Embryonic facial prominence (tissue), 1 donor: Measurements from ENCODE around the gene NRG2.

Source experiments
- DNase-seq: peaks from one replicate; pipeline ENCODE4 v3.0.0-alpha.2; 2016; ENCODE audit errors: extremely low spot score

Gene NRG2

GRCh38 chr5:139838381-139839197 is 204.5 kb downstream of the NRG2 start:
- DNase-seq: no peak

- no peak for DNase-seq
These were observed 205.3 kb downstream of the NRG2 start for GRCh38 chr5:139837711-139838380.

- no peak for DNase-seq
These were observed 206.5 kb downstream of the NRG2 start for GRCh38 chr5:139836469-139837208.

GRCh38 chr5:139835656-139836055 is 207.4 kb downstream of the NRG2 start:
- DNase-seq: no peak

GRCh38 chr5:139833525-139833924 is 209.6 kb downstream of the NRG2 start:
- no peak for DNase-seq

GRCh38 chr5:139831624-139832023 is 211.5 kb downstream of the NRG2 start:
- DNase-seq: no peak

- no peak for DNase-seq
These were observed 213.6 kb downstream of the NRG2 start for GRCh38 chr5:139829471-139829870.

- DNase-seq: no peak
These were observed 214.7 kb downstream of the NRG2 start for GRCh38 chr5:139828207-139828895.

GRCh38 chr5:139825690-139826089 is 217.4 kb downstream of the NRG2 start:
- no peak for DNase-seq

- no peak for DNase-seq
These were observed 219.2 kb downstream of the NRG2 start for GRCh38 chr5:139823757-139824355.

GRCh38 chr5:139822553-139823425 is 220.3 kb downstream of the NRG2 start:
- DNase-seq: no peak

- DNase-seq: no peak
These were observed 221.1 kb downstream of the NRG2 start for GRCh38 chr5:139821806-139822552.

- no peak for DNase-seq
These were observed 222.5 kb downstream of the NRG2 start for GRCh38 chr5:139820606-139821005.

- DNase-seq: no peak
These were observed 223.0 kb downstream of the NRG2 start for GRCh38 chr5:139820130-139820529.

- no peak for DNase-seq
These were observed 225.1 kb downstream of the NRG2 start for GRCh38 chr5:139817970-139818369.

GRCh38 chr5:139817362-139817761 is 225.7 kb downstream of the NRG2 start:
- no peak for DNase-seq

- DNase-seq: no peak
These were observed 226.5 kb downstream of the NRG2 start for GRCh38 chr5:139816566-139816965.

GRCh38 chr5:139814704-139815280 is 228.3 kb downstream of the NRG2 start:
- DNase-seq: no peak

GRCh38 chr5:139814191-139814601 is 228.9 kb downstream of the NRG2 start:
- no peak for DNase-seq
